Natural killer cell (primary cell): ENCODE data around the gene TMEM203. TPM values are rescaled to one million over a fixed set of nuclear protein-coding genes. Genes with fewer than 3 reads are reported as not detected.

Experiments
- ATAC-seq, 3 donors: fragments of 150-1000 bp in 2 of 3; fragments of 200-7000 bp in 1 of 3; cut with Tn5 transposase; 1 replicate in 1 of 3; 2 replicates in 2 of 3; pipeline ENCODE4 v1.10.0; 2021; ENCODE audit warnings: mild to moderate bottlenecking in 2 of 3, moderate library complexity in 2 of 3
- DNase-seq, 2 donors: peaks; one replicate each; pipeline versions ENCODE4 v3.0.0 to v3.0.0-alpha.2; 2013 to 2021; ENCODE audit warnings: mixed read lengths in 1 of 2
- H3K27ac ChIP-seq: one replicate; pipeline ENCODE4 v1.5.1; 2013; ENCODE audit warnings: mild to moderate bottlenecking, low read length
- H3K27me3 ChIP-seq: one replicate; pipeline ENCODE4 v1.6.1; 2013; ENCODE audit warnings: low read length; ENCODE audit not compliant: control insufficient read depth, insufficient read depth
- H3K36me3 ChIP-seq: one replicate; pipeline ENCODE4 v1.6.1; 2013; ENCODE audit warnings: low read length; ENCODE audit not compliant: control insufficient read depth, insufficient read depth
- H3K4me1 ChIP-seq: one replicate; pipeline ENCODE4 v1.6.1; 2013; ENCODE audit warnings: low read length; ENCODE audit not compliant: control insufficient read depth, insufficient read depth
- H3K4me3 ChIP-seq: one replicate; pipeline ENCODE4 v1.5.1; 2013; ENCODE audit warnings: low read length
- H3K9me3 ChIP-seq: one replicate; pipeline ENCODE4 v1.6.1; 2013; ENCODE audit warnings: low read length; ENCODE audit not compliant: control insufficient read depth, insufficient read depth
- H3K27ac Mint-ChIP-seq, 2 donors: one replicate each; pipeline ENCODE4 v1.8.0; 2022; ENCODE audit warnings: mild to moderate bottlenecking in 2 of 2, mixed read lengths in 2 of 2, moderate library complexity in 1 of 2
- H3K27me3 Mint-ChIP-seq, 2 donors: one replicate each; pipeline ENCODE4 v1.8.0; 2022; ENCODE audit warnings: low read depth in 2 of 2, mixed read lengths in 2 of 2
- H3K36me3 Mint-ChIP-seq: one replicate; pipeline ENCODE4 v1.8.0; 2022; ENCODE audit warnings: mixed read lengths
- H3K4me1 Mint-ChIP-seq, 2 donors: one replicate each; pipeline ENCODE4 v1.8.0; 2022; ENCODE audit warnings: mixed read lengths in 2 of 2
- H3K4me3 Mint-ChIP-seq: one replicate; pipeline ENCODE4 v1.8.0; 2022; ENCODE audit warnings: mild to moderate bottlenecking, moderate library complexity, mixed read lengths
- H3K9me3 Mint-ChIP-seq, 2 donors: one replicate each; pipeline ENCODE4 v1.8.0; 2022; ENCODE audit warnings: mixed read lengths in 2 of 2
- CTCF ChIP-seq: fragments of 200-600 bp; IDR thresholded peaks from one replicate; pipeline ENCODE4 v1.8.0; 2022; ENCODE audit warnings: antibody characterized with exemption
- WGBS: methylation state at CpG from one replicate; pipeline ENCODE4 v1.1.7; 2013; ENCODE audit warnings: missing lambda C conversion rate; ENCODE audit not compliant: insufficient coverage; 5-methylcytosine and 5-hydroxymethylcytosine counted together
- intact Hi-C: fragments of 100-400 bp; cut with micrococcal nuclease; formaldehyde crosslinking; loops from one replicate; pipeline ENCODE4 v1.14.2; 2022
- total RNA-seq, 4 donors: library from RNA; stranded (reverse); fragments of 120-200 nt in 1 of 4; gene quantifications; one replicate each; pipeline versions ENCODE4 v1.2.3 to v1.2.4, GENCODE V29; 2013 to 2022

Gene TMEM203
- total RNA-seq, 3 donors from 2014 or later (not counting 1 experiment from before 2014, with no cell fraction given) = 22.1 to 30.5 (median 27.1) TPM

GRCh38 chr9:137234758-137235423, 29.4 kb upstream of the TMEM203 start:
- 75% methylated on average over 17 of the region's 18 CpGs for WGBS
- Histone ChIP-seq H3K36me3 (no peaks in the 10 kb centered on the region), H3K27ac (no peak overlapping the region), H3K4me3 (no peak overlapping the region), H3K9me3 (no peaks in the 10 kb centered on the region), H3K4me1 (peaks cover 51% of the 10 kb centered on the region), H3K27me3 (no peaks in the 10 kb centered on the region)
- DNase-seq (no peak), ATAC-seq (no peak)
- no peaks in the 10 kb centered on the region for H3K36me3 Mint-ChIP-seq
- H3K4me1 Mint-ChIP-seq = peaks cover 0 to 16% of the 10 kb centered on the region in 2 donors
- H3K4me3 Mint-ChIP-seq = no peak overlapping the region
- intact Hi-C loops = no loop called here
- peaks cover 0 to 6% of the 10 kb centered on the region in 2 donors for H3K27me3 Mint-ChIP-seq
- H3K9me3 Mint-ChIP-seq = no peaks in the 10 kb centered on the region
- peak overlapping the region in 1 of 2 donors; percentile 73 for H3K27ac Mint-ChIP-seq
- no peak for TF ChIP-seq CTCF

- Histone ChIP-seq H3K9me3 (no peaks in the 10 kb centered on the region), H3K27me3 (no peaks in the 10 kb centered on the region), H3K4me3 (no peak overlapping the region), H3K4me1 (peaks cover 44% of the 10 kb centered on the region), H3K36me3 (no peaks in the 10 kb centered on the region), H3K27ac (no peak overlapping the region)
- Mint-ChIP-seq H3K9me3 (no peaks in the 10 kb centered on the region), H3K4me3 (no peak overlapping the region), H3K4me1 (peaks cover 0 to 16% of the 10 kb centered on the region in 2 donors), H3K27ac (no peak overlapping the region), H3K36me3 (no peaks in the 10 kb centered on the region), H3K27me3 (peaks cover 0 to 6% of the 10 kb centered on the region in 2 donors)
- TF ChIP-seq CTCF = no peak
- intact Hi-C loops = no loop called here
- ATAC-seq = no peak
- DNase-seq = no peak
- 78% methylated on average over 39 of the region's 40 CpGs for WGBS
Observed at GRCh38 chr9:137234055-137234697, 28.7 kb upstream of the TMEM203 start.

GRCh38 chr9:137233143-137233980, 27.9 kb upstream of the TMEM203 start:
- 86% methylated on average over 40 of the region's 40 CpGs for WGBS
- ATAC-seq (no peak), DNase-seq (no peak)
- Histone ChIP-seq H3K27me3 (peaks cover 1% of the 10 kb centered on the region), H3K4me1 (peaks cover 36% of the 10 kb centered on the region), H3K36me3 (no peaks in the 10 kb centered on the region), H3K27ac (no peak overlapping the region), H3K9me3 (no peaks in the 10 kb centered on the region), H3K4me3 (no peak overlapping the region)
- Mint-ChIP-seq H3K9me3 (no peaks in the 10 kb centered on the region), H3K27ac (no peak overlapping the region), H3K4me3 (no peak overlapping the region), H3K27me3 (peaks cover 0 to 6% of the 10 kb centered on the region in 2 donors), H3K4me1 (peaks cover 0 to 12% of the 10 kb centered on the region in 2 donors), H3K36me3 (no peaks in the 10 kb centered on the region)
- intact Hi-C loops = no loop called here
- no peak for TF ChIP-seq CTCF
